ENCODE data around the gene TPPP.

- TF ChIP-seq SP1 (IDR thresholded peaks at IDR 0.05; ENCODE audit: low read depth) (no peak), REST (IDR thresholded peaks at IDR 0.05; ENCODE audit: low read depth) (no peak), CTCF (IDR thresholded peaks at IDR 0.05 in 2 of 3, conservative IDR thresholded peaks at IDR 0.05 in 1 of 3; ENCODE audit: borderline replicate concordance in 1 of 3, insufficient read depth in 1 of 3, low read depth in 2 of 3, low read length in 2 of 3) (no peak), POLR2AphosphoS5 (IDR thresholded peaks at IDR 0.05; ENCODE audit: low read depth, low read length) (no peak), EZH2 (IDR thresholded peaks at IDR 0.05) (no peak), POLR2A (IDR thresholded peaks at IDR 0.05; ENCODE audit: borderline replicate concordance, extremely low read depth, insufficient read depth, insufficient read length) (no peak), ELF1 (IDR thresholded peaks at IDR 0.05; ENCODE audit: borderline replicate concordance, low read depth) (no peak), MAX (IDR thresholded peaks at IDR 0.05) (no peak), YY1 (IDR thresholded peaks at IDR 0.05; ENCODE audit: extremely low read depth, insufficient replicate concordance, low read depth, low read length) (no peak), CEBPB (IDR thresholded peaks at IDR 0.05; ENCODE audit: low read depth) (no peak), ZNF274 (IDR thresholded peaks at IDR 0.05; ENCODE audit: low read depth, low read length) (no peak), RAD21 (IDR thresholded peaks at IDR 0.05; ENCODE audit: low read depth) (no peak)
Observed at GRCh38 chr5:652773-653350, 40.3 kb downstream of the TPPP start.
